Fibroblast of villous mesenchyme (primary cell): ENCODE results near the gene CA9. TPM values are rescaled to one million over a fixed set of nuclear protein-coding genes. Genes with fewer than 3 reads are reported as not detected.

Source experiments
- DNase-seq: peaks from one replicate; pipeline ENCODE4 v3.0.0-alpha.2; 2010; ENCODE audit warnings: low read depth
- H3K4me3 ChIP-seq: 2 replicates; pipeline ENCODE4 v1.5.1; 2011; ENCODE audit warnings: low read depth, mild to moderate bottlenecking, low read length
- total RNA-seq: library from RNA; depleted of rRNA; stranded (reverse); fragments of >200 nt; gene quantifications from 2 replicates; pipeline ENCODE4 v1.2.3, GENCODE V29; 2012
- TF ChIP-seq, protein P1 (sequence below): IDR thresholded peaks from 2 replicates; pipeline ENCODE4 v1.5.1; 2012; ENCODE audit warnings: low read depth, mild to moderate bottlenecking, low read length; ENCODE audit not compliant: insufficient read depth

CA9 gene
- total RNA-seq, 1 donor = not detected

DNA sequence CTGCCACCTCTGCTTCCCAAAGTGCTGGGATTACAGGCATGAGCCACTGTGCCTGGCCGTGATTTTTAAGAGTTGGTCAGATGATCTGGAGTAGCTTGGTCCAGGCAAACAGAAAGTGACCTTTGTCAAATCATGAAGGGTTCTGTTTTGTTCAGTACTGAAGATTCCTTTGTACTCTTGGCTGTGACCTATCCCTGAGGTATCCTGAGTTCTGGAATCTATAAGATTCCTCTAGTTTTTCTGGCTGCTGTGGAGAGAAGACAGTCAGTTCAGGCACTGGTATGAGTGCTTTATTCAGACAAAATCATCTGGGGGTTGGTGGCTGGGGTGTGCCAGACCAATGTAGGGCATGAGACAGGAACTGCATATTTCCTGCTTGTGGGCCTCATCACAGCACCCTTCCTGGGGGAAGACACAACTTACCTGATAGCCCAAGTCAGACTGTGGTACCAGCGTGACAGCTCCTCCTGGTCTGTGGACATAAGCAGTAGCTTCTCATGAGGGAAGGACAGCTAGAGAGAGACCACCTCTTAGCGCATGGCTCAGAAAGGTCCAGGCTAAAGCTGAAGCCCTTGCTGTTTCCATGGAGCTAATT, 11.9 kb upstream of the CA9 start:
- no peak for DNase-seq
- TF ChIP-seq, protein P1, sequence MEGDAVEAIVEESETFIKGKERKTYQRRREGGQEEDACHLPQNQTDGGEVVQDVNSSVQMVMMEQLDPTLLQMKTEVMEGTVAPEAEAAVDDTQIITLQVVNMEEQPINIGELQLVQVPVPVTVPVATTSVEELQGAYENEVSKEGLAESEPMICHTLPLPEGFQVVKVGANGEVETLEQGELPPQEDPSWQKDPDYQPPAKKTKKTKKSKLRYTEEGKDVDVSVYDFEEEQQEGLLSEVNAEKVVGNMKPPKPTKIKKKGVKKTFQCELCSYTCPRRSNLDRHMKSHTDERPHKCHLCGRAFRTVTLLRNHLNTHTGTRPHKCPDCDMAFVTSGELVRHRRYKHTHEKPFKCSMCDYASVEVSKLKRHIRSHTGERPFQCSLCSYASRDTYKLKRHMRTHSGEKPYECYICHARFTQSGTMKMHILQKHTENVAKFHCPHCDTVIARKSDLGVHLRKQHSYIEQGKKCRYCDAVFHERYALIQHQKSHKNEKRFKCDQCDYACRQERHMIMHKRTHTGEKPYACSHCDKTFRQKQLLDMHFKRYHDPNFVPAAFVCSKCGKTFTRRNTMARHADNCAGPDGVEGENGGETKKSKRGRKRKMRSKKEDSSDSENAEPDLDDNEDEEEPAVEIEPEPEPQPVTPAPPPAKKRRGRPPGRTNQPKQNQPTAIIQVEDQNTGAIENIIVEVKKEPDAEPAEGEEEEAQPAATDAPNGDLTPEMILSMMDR = no peak
- no peak overlapping the region for H3K4me3 ChIP-seq

DNA sequence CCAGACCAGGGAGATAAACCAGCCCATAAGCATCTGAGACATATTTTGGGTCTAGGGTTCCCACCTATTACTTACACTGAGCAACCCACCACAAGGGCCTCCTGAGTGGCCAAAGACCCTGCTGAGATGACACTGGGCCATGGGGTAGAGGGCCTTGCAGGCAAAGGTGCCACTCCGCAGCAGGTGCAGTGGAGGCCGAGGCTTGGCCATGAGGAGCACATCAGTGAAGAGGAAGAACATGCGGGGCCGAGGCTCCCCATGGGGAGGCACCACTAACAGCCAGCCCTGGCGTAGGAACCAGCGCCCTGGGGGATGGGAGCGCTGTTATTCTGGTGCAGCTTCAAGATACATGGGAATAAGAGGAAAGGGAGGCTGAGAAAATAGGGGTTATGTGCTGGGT, 11.3 kb upstream of the CA9 start:
- DNase-seq = no peak
- TF ChIP-seq, protein P1 = no peak
- no peak overlapping the region for H3K4me3 ChIP-seq

DNA sequence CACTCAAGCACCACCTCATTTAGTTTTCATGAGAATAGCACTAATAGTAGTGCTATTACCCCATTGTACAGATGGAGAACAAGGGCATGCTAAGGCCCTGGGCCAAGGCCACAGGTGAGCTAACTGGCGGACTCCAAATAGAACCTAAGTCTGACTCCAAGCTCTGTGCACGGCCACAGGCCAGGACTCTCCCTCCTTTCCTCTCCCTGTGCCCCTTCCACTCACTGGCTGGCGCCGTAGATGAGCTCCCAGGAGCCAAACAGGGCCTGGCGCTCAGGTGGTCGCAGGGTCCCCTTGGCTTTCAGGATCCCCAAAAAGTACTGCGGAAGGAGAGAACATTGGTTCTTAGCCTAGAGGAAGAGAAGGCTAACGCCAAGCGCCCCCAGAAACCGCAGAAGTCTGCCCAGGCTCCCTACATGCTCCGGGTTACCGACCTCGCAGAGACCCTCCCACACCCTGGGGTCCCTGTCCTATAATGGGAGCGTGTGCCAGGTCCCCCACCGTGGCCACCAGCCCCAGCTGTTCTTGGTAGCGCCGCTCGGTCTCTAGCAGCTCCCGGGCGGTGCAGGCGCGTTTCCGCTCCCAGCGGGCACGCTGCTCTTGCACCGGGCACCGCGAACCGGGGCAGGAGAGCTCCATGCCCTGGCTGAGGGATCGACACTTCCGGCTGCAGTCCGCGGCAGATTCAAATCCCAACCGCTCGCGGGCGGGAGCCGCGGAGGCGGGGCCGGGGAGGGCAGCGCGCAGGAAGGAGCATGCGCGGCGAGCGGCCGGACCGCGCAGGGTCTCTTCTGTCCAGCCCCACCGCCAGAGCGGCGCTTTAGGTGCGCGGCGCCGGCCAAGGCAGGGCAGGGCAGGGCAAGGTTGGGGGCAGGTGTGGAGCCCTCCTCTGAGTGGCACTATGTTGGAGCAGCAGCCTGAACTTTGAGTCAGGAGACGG, 8.9 kb upstream of the CA9 start, which contains the start of gene ARHGEF39:
Gene ARHGEF39, minus strand, starts transcription at position 665 of the 940 bp plus-strand sequence. Its CDS starts 26 bp downstream, at position 639.
- DNase-seq = peak; percentile 79
- TF ChIP-seq, protein P1 = peak; percentile 21
- H3K4me3 ChIP-seq = peak within 1 kb of the TSS; percentile 68

DNA sequence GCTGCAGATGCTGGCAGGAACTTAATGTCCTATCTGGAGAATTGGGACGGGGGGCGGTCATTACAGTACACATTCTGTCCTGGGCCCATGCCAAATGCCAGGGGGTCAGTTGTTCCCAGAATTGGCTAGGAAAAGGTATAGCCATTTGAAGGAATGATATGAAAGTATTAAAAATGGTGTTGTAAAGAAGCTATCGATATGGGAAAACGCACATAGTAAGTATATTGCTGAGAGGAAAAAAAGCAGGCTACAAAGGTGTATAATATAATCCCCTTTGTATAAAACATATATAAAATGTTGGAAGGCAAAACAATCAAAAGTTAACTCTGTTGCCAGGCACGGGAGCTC, 8.3 kb upstream of the CA9 start:
- H3K4me3 ChIP-seq = peak overlapping the region; percentile 68
- TF ChIP-seq, protein P1 = no peak
- no peak for DNase-seq

DNA sequence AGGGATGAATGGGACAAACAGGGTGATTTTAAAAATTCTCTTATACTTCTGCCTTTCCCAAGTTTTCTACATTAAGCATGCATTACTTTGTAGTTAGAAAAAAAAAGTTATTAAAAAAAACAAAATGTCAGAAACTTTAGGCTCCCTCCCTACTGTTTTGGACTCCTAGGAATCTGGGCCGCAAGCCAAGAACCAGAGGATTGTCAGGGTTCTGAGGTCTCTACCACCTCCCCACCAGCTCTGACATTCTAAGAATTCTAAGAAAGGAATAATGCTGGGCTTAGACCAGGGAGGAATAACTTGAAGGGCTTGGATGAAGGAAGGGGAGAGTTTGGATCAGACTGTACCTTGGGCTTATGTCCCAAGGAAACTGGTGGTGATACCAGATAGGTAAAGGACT, 7.7 kb upstream of the CA9 start:
- DNase-seq = no peak
- TF ChIP-seq, protein P1 = no peak
- no peak overlapping the region for H3K4me3 ChIP-seq

DNA sequence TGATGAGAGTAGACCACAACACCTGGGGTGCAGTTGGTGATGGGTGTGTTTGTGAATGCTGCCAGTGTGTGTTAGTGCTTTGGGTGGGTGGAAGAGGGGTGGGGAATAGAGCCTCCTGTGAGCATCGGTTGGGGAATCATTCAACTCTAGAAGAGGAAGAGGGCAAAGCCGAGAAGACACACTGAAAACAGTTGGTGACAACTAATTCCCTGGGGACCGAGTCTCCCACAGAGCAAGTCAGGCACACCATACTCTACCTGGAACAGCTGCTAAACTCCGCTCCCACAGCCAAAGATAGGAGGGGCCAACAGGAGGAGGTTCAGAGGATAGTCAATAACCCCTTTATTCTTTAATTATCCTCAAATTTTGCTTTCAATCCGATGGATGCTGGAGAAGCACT, 7.2 kb upstream of the CA9 start:
- no peak for DNase-seq
- TF ChIP-seq, protein P1 = no peak
- no peak overlapping the region for H3K4me3 ChIP-seq

DNA sequence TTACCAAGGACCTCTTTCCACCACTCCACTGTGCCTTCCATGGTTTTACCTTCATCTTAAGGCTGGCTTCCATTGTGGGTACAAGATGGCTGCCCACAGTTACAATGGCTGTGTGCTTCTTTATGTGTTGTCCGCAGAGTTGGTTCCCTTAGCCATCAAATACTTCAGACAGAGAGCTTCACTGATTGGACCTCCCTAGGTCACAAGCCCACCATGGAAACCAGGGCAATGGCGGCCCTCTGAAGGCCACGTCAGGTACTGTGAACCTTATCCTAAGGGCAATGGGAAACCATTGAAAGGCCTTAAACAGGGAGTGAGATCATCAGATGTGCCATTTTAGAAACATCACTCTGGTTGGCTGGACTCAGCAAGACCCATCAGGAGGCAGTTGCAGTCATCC, 5.8 kb upstream of the CA9 start:
- TF ChIP-seq, protein P1 = no peak
- DNase-seq = no peak
- H3K4me3 ChIP-seq = no peak overlapping the region
